HG02588 (cell line): Measurements from ENCODE around the gene PRKCH.

Source experiments
- ATAC-seq: cut with Tn5 transposase; IDR thresholded peaks from one replicate; pipeline ENCODE4 v1.9.1; 2021; ENCODE audit warnings: mild to moderate bottlenecking, moderate library complexity; ENCODE audit not compliant: unreplicated experiment

PRKCH gene

GRCh38 chr14:61321385-61322010 lies at the start of gene PRKCH:
PRKCH (plus strand) TSS chr14:61321579; CDS start chr14:61322102, 523 bp downstream.
- ATAC-seq = peak; percentile 71

- ATAC-seq = no peak
Measured at GRCh38 chr14:61277232-61277631, 44.1 kb upstream of the PRKCH start.

GRCh38 chr14:61277784-61278183 lies 43.6 kb upstream of the PRKCH start:
- no peak for ATAC-seq

GRCh38 chr14:61279082-61279481 lies 42.3 kb upstream of the PRKCH start:
- no peak for ATAC-seq

GRCh38 chr14:61280092-61280525 lies 41.3 kb upstream of the PRKCH start:
- no peak for ATAC-seq

GRCh38 chr14:61280526-61281185 lies 40.7 kb upstream of the PRKCH start:
- ATAC-seq = no peak

- no peak for ATAC-seq
Measured at GRCh38 chr14:61281186-61281947, 40.0 kb upstream of the PRKCH start, which contains the start of gene TMEM30B. TMEM30B (minus strand) TSS chr14:61281338; CDS start chr14:61281147, 191 bp downstream.

GRCh38 chr14:61281948-61282275 lies 39.5 kb upstream of the PRKCH start:
- ATAC-seq = no peak

- no peak for ATAC-seq
Measured at GRCh38 chr14:61282746-61283145, 38.6 kb upstream of the PRKCH start.

- no peak for ATAC-seq
Measured at GRCh38 chr14:61284001-61284400, 37.4 kb upstream of the PRKCH start.

- no peak for ATAC-seq
Measured at GRCh38 chr14:61285364-61285763, 36.0 kb upstream of the PRKCH start.

- ATAC-seq = no peak
Measured at GRCh38 chr14:61287196-61287595, 34.2 kb upstream of the PRKCH start.

- no peak for ATAC-seq
Measured at GRCh38 chr14:61288228-61288627, 33.2 kb upstream of the PRKCH start.

GRCh38 chr14:61288720-61289119 lies 32.7 kb upstream of the PRKCH start:
- no peak for ATAC-seq

GRCh38 chr14:61290701-61291100 lies 30.7 kb upstream of the PRKCH start:
- no peak for ATAC-seq

- no peak for ATAC-seq
Measured at GRCh38 chr14:61296151-61296550, 25.2 kb upstream of the PRKCH start.

- no peak for ATAC-seq
Measured at GRCh38 chr14:61296719-61297502, 24.5 kb upstream of the PRKCH start.

GRCh38 chr14:61297581-61297980 lies 23.8 kb upstream of the PRKCH start:
- ATAC-seq = no peak

GRCh38 chr14:61298824-61299223 lies 22.6 kb upstream of the PRKCH start:
- no peak for ATAC-seq

GRCh38 chr14:61300209-61300608 lies 21.2 kb upstream of the PRKCH start:
- ATAC-seq = no peak

GRCh38 chr14:61300754-61301153 lies 20.6 kb upstream of the PRKCH start:
- no peak for ATAC-seq
